ENCODE data around the gene BLOC1S2.

GRCh38 chr10:100311298-100311697, 24.8 kb upstream of the BLOC1S2 start:
- TF ChIP-seq CTCF (IDR thresholded peaks at IDR 0.05) (no peak), POLR2AphosphoS5 (IDR thresholded peaks at IDR 0.05) (no peak), POLR2A (IDR thresholded peaks at IDR 0.05) (no peak)
